Transverse colon (tissue), 4 donors: Measurements from ENCODE around the gene GLIS1. TPM values are rescaled to one million over a fixed set of nuclear protein-coding genes. Genes with fewer than 3 reads are reported as not detected.
A peak's percentile ranks its signal among the peaks of the same experiment; 100 is the strongest.

ENCODE experiments used
- DNase-seq: peaks from one replicate; pipeline ENCODE4 v3.0.0-alpha.2; 2019
- H3K27ac ChIP-seq, 4 donors: fragments of 200-600 bp; sonication (generic); 2 replicates each; pipeline ENCODE4 v1.5.1; 2016 to 2018; ENCODE audit warnings: inconsistent platforms in 4 of 4
- H3K27me3 ChIP-seq: fragments of 200-600 bp; sonication (generic); 2 replicates; pipeline ENCODE4 v1.5.1; 2017; ENCODE audit warnings: inconsistent platforms
- H3K36me3 ChIP-seq, 4 donors: fragments of 200-600 bp; sonication (generic); 2 replicates each; pipeline ENCODE4 v1.5.1; 2017 to 2019; ENCODE audit warnings: inconsistent platforms in 4 of 4
- H3K4me1 ChIP-seq, 4 donors: fragments of 200-600 bp; sonication (generic); 2 replicates each; pipeline ENCODE4 v1.5.1; 2017 to 2020; ENCODE audit warnings: inconsistent platforms in 4 of 4
- H3K4me3 ChIP-seq, 4 donors: fragments of 200-600 bp; sonication (generic); 1 replicate in 1 of 4; 2 replicates in 3 of 4; pipeline versions ENCODE4 v1.5.1 to v1.6.1; 2017 to 2019; ENCODE audit warnings: inconsistent platforms in 4 of 4
- H3K9me3 ChIP-seq, 2 donors: fragments of 200-600 bp; sonication (generic); 2 replicates each; pipeline ENCODE4 v1.5.1; 2017 to 2019; ENCODE audit warnings: inconsistent platforms in 2 of 2
- CTCF ChIP-seq, 5 experiments: fragments of 200-600 bp in 3 of 5; fragments of 450-650 bp in 2 of 5; sonication (generic) in 3 of 5; IDR thresholded peaks; 1 replicate in 2 of 5; 2 replicates in 3 of 5; pipeline ENCODE4 v1.5.1; 2016 to 2017; ENCODE audit warnings: antibody characterized with exemption in 5 of 5, inconsistent platforms in 3 of 5, mild to moderate bottlenecking in 2 of 5, moderate library complexity in 1 of 5
- EP300 ChIP-seq: sonication (generic); formaldehyde crosslinking; IDR thresholded peaks from one replicate; pipeline ENCODE4 v1.6.1; 2017; ENCODE audit warnings: antibody characterized with exemption, low read depth
- POLR2A ChIP-seq: fragments of 450-650 bp; IDR thresholded peaks from one replicate; pipeline ENCODE4 v1.6.1; 2016; ENCODE audit warnings: antibody characterized with exemption, mild to moderate bottlenecking, moderate library complexity
- POLR2AphosphoS5 ChIP-seq, 3 donors: sonication (generic); formaldehyde crosslinking; IDR thresholded peaks; one replicate each; pipeline ENCODE4 v1.6.1; 2016; ENCODE audit warnings: antibody characterized with exemption in 3 of 3
- WGBS, 2 donors: methylation state at CpG; one replicate each; pipeline ENCODE4 v1.1.5; 2018; ENCODE audit warnings: low coverage in 1 of 2; 5-methylcytosine and 5-hydroxymethylcytosine counted together
- in situ Hi-C, 4 donors: fragments of 200-750 bp; cut with MboI; loops; one replicate each; pipeline versions ENCODE4 v1.15.0 to v1.15.1; 2017; ENCODE audit warnings: low sequenced_read_pairs in 3 of 4, low pct_ligation_motif_present in 1 of 4, low pct_unique_long_range_greater_than_20kb in 1 of 4
- intact Hi-C: fragments of 100-400 bp; cut with DNase I; formaldehyde crosslinking; loops from one replicate; pipeline ENCODE4 v1.15.1; 2023; ENCODE audit warnings: low total_unique reads
- total RNA-seq, 4 donors: library from RNA; depleted of rRNA; stranded (reverse); fragments of >200 nt; gene quantifications; one replicate each; pipeline ENCODE4 v1.1.0, GENCODE V29; 2016

Gene GLIS1
- total RNA-seq, 4 donors from 2014 or later, result 0.16 to 0.75 (median 0.27) TPM; not detected in 1

- Histone ChIP-seq H3K4me3 (no peak overlapping the region), H3K27ac (peak overlapping the region in 1 of 4 donors; percentile 43), H3K36me3 (no peaks in the 10 kb centered on the region), H3K9me3 (no peaks in the 10 kb centered on the region), H3K4me1 (no peaks in the 10 kb centered on the region), H3K27me3 (peaks cover 14% of the 10 kb centered on the region)
- intact Hi-C loops, result no loop called here
- TF ChIP-seq POLR2AphosphoS5 (IDR thresholded peaks at IDR 0.05), result peak in 1 of 3 donors; percentile 62
- peak; percentile 78 for TF ChIP-seq EP300
- no peak for TF ChIP-seq POLR2A
- TF ChIP-seq CTCF (IDR thresholded peaks at IDR 0.05), result no peak
- in situ Hi-C loops, result no loop called here
- DNase-seq, result peak; percentile 5
- 83% methylated on average over 15 of the region's 15 CpGs; no CpG with 5 or more reads in 1 of the 2 donors for WGBS, 2 donors
These were observed 178.1 kb downstream of the GLIS1 start for GRCh38 chr1:53560581-53561502.

GRCh38 chr1:53559854-53560580 is 178.9 kb downstream of the GLIS1 start:
- no peaks in the 10 kb centered on the region for H3K9me3 ChIP-seq
- H3K27ac ChIP-seq, result no peak overlapping the region
- H3K4me3 ChIP-seq, result no peak overlapping the region
- 82 to 100% methylated on average over 1 to 12 of the region's 12 CpGs for WGBS, 2 donors
- TF ChIP-seq POLR2AphosphoS5 (IDR thresholded peaks at IDR 0.05), result no peak
- TF ChIP-seq EP300, result no peak
- TF ChIP-seq CTCF (IDR thresholded peaks at IDR 0.05), result no peak
- no peak for TF ChIP-seq POLR2A
- H3K27me3 ChIP-seq, result peaks cover 11% of the 10 kb centered on the region
- H3K4me1 ChIP-seq, result no peaks in the 10 kb centered on the region
- peak; percentile 4 for DNase-seq
- H3K36me3 ChIP-seq, result no peaks in the 10 kb centered on the region
- in situ Hi-C loops (no loop called here), intact Hi-C loops (no loop called here)

- H3K4me1 ChIP-seq, result no peaks in the 10 kb centered on the region
- 80% methylated on average over 11 of the region's 13 CpGs; no CpG with 5 or more reads in 1 of the 2 donors for WGBS, 2 donors
- peaks cover 9% of the 10 kb centered on the region for H3K27me3 ChIP-seq
- intact Hi-C loops, result no loop called here
- H3K9me3 ChIP-seq, result no peaks in the 10 kb centered on the region
- in situ Hi-C loops, result no loop called here
- no peaks in the 10 kb centered on the region for H3K36me3 ChIP-seq
- H3K27ac ChIP-seq, result no peak overlapping the region
- TF ChIP-seq POLR2AphosphoS5 (IDR thresholded peaks at IDR 0.05) (no peak), POLR2A (no peak), CTCF (IDR thresholded peaks at IDR 0.05) (no peak), EP300 (no peak)
- H3K4me3 ChIP-seq, result no peak overlapping the region
- peak; percentile 3 for DNase-seq
These were observed 179.6 kb downstream of the GLIS1 start for GRCh38 chr1:53559391-53559815.

GRCh38 chr1:53558739-53559315 is 180.1 kb downstream of the GLIS1 start:
- no peak overlapping the region for H3K4me3 ChIP-seq
- 59% methylated on average over 5 of the region's 5 CpGs; no CpG with 5 or more reads in 1 of the 2 donors for WGBS, 2 donors
- no peaks in the 10 kb centered on the region for H3K9me3 ChIP-seq
- in situ Hi-C loops (no loop called here), intact Hi-C loops (no loop called here)
- TF ChIP-seq CTCF (IDR thresholded peaks at IDR 0.05), result no peak
- TF ChIP-seq POLR2AphosphoS5 (IDR thresholded peaks at IDR 0.05), result no peak
- TF ChIP-seq EP300, result no peak
- no peak for TF ChIP-seq POLR2A
- DNase-seq, result no peak
- no peaks in the 10 kb centered on the region for H3K36me3 ChIP-seq
- no peaks in the 10 kb centered on the region for H3K4me1 ChIP-seq
- peaks cover 7% of the 10 kb centered on the region for H3K27me3 ChIP-seq
- H3K27ac ChIP-seq, result no peak overlapping the region
